Endothelial cell of umbilical vein (primary cell): ENCODE data around the gene LRRC70. TPM values are rescaled to one million over a fixed set of nuclear protein-coding genes. Genes with fewer than 3 reads are reported as not detected.

Experiments
- BruUV-seq: library from RNA; stranded (reverse); fragments of 400-500 nt; replicated peaks from 2 replicates; lab custom pipeline; 2021; lab: Mats Ljungman, UMichigan
- CTCF ChIA-PET: fragments of 300-600, 350-600 bp; sonication (Branson Sonifier 250); formaldehyde crosslinking; loops from one replicate; lab custom pipeline; 2021; ENCODE audit warnings: antibody characterized with exemption, inconsistent platforms; lab: Charles Lee
- POLR2A ChIA-PET: fragments of 300-600, 350-600 bp; sonication (Branson Sonifier 250); formaldehyde crosslinking; loops from one replicate; lab custom pipeline; 2021; ENCODE audit warnings: antibody characterized with exemption, inconsistent platforms; lab: Charles Lee
- DNase-seq: peaks from one replicate; pipeline ENCODE4 v3.0.0-alpha.2; 2011; ENCODE audit warnings: low read depth, low spot score
- FAIRE-seq: peaks from 2 replicates; lab custom pipeline; 2011; peaks lifted over from hg19 to GRCh38; lab: Jason Lieb, UNC
- H2AFZ ChIP-seq: 2 replicates; pipeline ENCODE4 v1.6.0; 2012; ENCODE audit warnings: low read depth, low read length, control low read depth, inconsistent platforms
- H3K27ac ChIP-seq: 2 replicates; pipeline ENCODE4 v1.5.1; 2011; ENCODE audit warnings: low read depth, mild to moderate bottlenecking, control low read depth, low read length, moderate library complexity; ENCODE audit not compliant: insufficient read depth
- H3K27me3 ChIP-seq, 2 experiments: 2 replicates each; pipeline versions ENCODE4 v1.6.0 to v1.6.1; 2011; ENCODE audit warnings: low read length in 2 of 2, mixed read lengths in 1 of 2; ENCODE audit not compliant: control insufficient read depth in 2 of 2, insufficient read depth in 2 of 2
- H3K36me3 ChIP-seq, 2 experiments: 2 replicates in 1 of 2; 3 replicates in 1 of 2; pipeline ENCODE4 v1.5.1; 2011; ENCODE audit warnings: low read length in 2 of 2, mild to moderate bottlenecking in 1 of 2, moderate library complexity in 1 of 2; ENCODE audit not compliant: control insufficient read depth in 2 of 2, insufficient read depth in 2 of 2; ENCODE audit errors: extremely low read depth in 1 of 2
- H3K4me1 ChIP-seq: 3 replicates; pipeline ENCODE4 v1.5.1; 2011; ENCODE audit warnings: mild to moderate bottlenecking, low read length; ENCODE audit not compliant: control insufficient read depth, insufficient read depth; ENCODE audit errors: extremely low read depth
- H3K4me2 ChIP-seq: 2 replicates; pipeline ENCODE4 v1.6.1; 2011; ENCODE audit warnings: low read length, control low read depth, mixed read lengths; ENCODE audit not compliant: insufficient read depth
- H3K4me3 ChIP-seq, 3 experiments: fragments of 200-600 bp in 1 of 3; sonication (generic), shearing (Covaris generic) in 1 of 3; replicated peaks in 1 of 3; 2 replicates each; pipeline ENCODE4 v1.5.1; 2011 to 2016; ENCODE audit warnings: control low read depth in 3 of 3, low read length in 3 of 3, mild to moderate bottlenecking in 2 of 3, inconsistent platforms in 1 of 3, low read depth in 1 of 3, moderate library complexity in 1 of 3; ENCODE audit not compliant: insufficient read depth in 1 of 3
- H3K79me2 ChIP-seq: 2 replicates; pipeline ENCODE4 v1.6.0; 2012; ENCODE audit warnings: low read length, inconsistent platforms; ENCODE audit not compliant: control insufficient read depth, insufficient read depth
- H3K9ac ChIP-seq: replicated peaks from 2 replicates; pipeline ENCODE3; 2011; ENCODE audit warnings: low read length, control low read depth; ENCODE audit not compliant: insufficient read depth; ENCODE audit errors: extremely low read depth
- H3K9me1 ChIP-seq: replicated peaks from 3 replicates; pipeline ENCODE4 v1.6.0; 2011; ENCODE audit warnings: mild to moderate bottlenecking, low read length; ENCODE audit not compliant: control insufficient read depth, insufficient read depth; ENCODE audit errors: extremely low read depth
- H3K9me3 ChIP-seq: replicated peaks from 2 replicates; pipeline ENCODE4 v1.5.1; 2012; ENCODE audit warnings: low read length, inconsistent platforms; ENCODE audit not compliant: control insufficient read depth, insufficient read depth
- H4K20me1 ChIP-seq: replicated peaks from 2 replicates; pipeline ENCODE3; 2011; ENCODE audit warnings: mild to moderate bottlenecking, low read length; ENCODE audit not compliant: control insufficient read depth, insufficient read depth; ENCODE audit errors: extremely low read depth
- EZH2 ChIP-seq: IDR thresholded peaks from 2 replicates; pipeline ENCODE4 v1.6.1; 2012; ENCODE audit warnings: borderline replicate concordance, low read depth, mild to moderate bottlenecking, moderate library complexity, low read length, inconsistent platforms; ENCODE audit not compliant: severe bottlenecking
- FOS ChIP-seq: IDR thresholded peaks from 2 replicates; pipeline ENCODE4 v1.6.1; 2011; ENCODE audit warnings: mild to moderate bottlenecking, low read length, moderate library complexity, borderline replicate concordance; ENCODE audit not compliant: insufficient read depth
- GATA2 ChIP-seq: IDR thresholded peaks from 2 replicates; pipeline ENCODE4 v1.7.0; 2011; ENCODE audit warnings: low read depth, mild to moderate bottlenecking, moderate library complexity, mixed read lengths, low read length; ENCODE audit not compliant: insufficient read length, insufficient read depth
- JUN ChIP-seq: IDR thresholded peaks from 2 replicates; pipeline ENCODE4 v1.6.1; 2011; ENCODE audit warnings: borderline replicate concordance, low read depth; ENCODE audit not compliant: insufficient read length, insufficient read depth
- MYC ChIP-seq: IDR thresholded peaks from one replicate; pipeline ENCODE4 v1.6.1; 2011; ENCODE audit warnings: mild to moderate bottlenecking, low read depth, low read length
- POLR2A ChIP-seq: IDR thresholded peaks from 2 replicates; pipeline ENCODE4 v1.6.1; 2012; ENCODE audit warnings: low read depth, mild to moderate bottlenecking, control low read depth, low read length
- POLR2AphosphoS5 ChIP-seq: IDR thresholded peaks from 2 replicates; pipeline ENCODE4 v1.6.1; 2012; ENCODE audit warnings: low read depth, mild to moderate bottlenecking, control low read depth, low read length, moderate library complexity; ENCODE audit not compliant: insufficient read depth
- dilution Hi-C: fragments of 300-500 bp; cut with MboI; formaldehyde crosslinking; loops from one replicate; pipeline ENCODE4 v1.15.0; 2019; ENCODE audit warnings: low sequenced_read_pairs; ENCODE audit not compliant: extremely low pct_ligation_motif_present
- intact Hi-C: fragments of 100-400 bp; cut with micrococcal nuclease; formaldehyde crosslinking; loops from one replicate; pipeline ENCODE4 v1.10.0; 2022
- polyA plus RNA-seq, 4 experiments: library from polyadenylated mRNA; depleted of rRNA in 3 of 4; stranded (reverse) in 3 of 4; unstranded in 1 of 4; fragments of >200 nt; gene quantifications; 2 replicates each; pipeline versions ENCODE4 v1.2.1 to v1.2.3, GENCODE V29; 2011 to 2012; ENCODE audit warnings: missing spikeins in 1 of 4
- total RNA-seq: library from RNA; stranded (reverse); gene quantifications from 2 replicates; pipeline ENCODE4 v1.2.3, GENCODE V29; 2021
- TF ChIP-seq, protein P1 (sequence below), 2 donors: IDR thresholded peaks; 1 replicate in 1 of 2; 2 replicates in 1 of 2; pipeline ENCODE4 v1.5.1; 2011; ENCODE audit warnings: low read length in 2 of 2, mild to moderate bottlenecking in 2 of 2, moderate library complexity in 2 of 2, control low read depth in 1 of 2, inconsistent platforms in 1 of 2, low read depth in 1 of 2; ENCODE audit not compliant: insufficient read depth in 1 of 2; ENCODE audit errors: extremely low read depth in 1 of 2
- TF ChIP-seq, protein P2 (sequence below): IDR thresholded peaks from 2 replicates; pipeline ENCODE4 v1.6.1; 2011; ENCODE audit not compliant: insufficient read depth, insufficient read length

Gene LRRC70
- total and polyA plus RNA-seq, 2 donors (not counting 3 experiments of a cell fraction or from before 2014, with no cell fraction given): 24.5 to 32.6 TPM

DNA sequence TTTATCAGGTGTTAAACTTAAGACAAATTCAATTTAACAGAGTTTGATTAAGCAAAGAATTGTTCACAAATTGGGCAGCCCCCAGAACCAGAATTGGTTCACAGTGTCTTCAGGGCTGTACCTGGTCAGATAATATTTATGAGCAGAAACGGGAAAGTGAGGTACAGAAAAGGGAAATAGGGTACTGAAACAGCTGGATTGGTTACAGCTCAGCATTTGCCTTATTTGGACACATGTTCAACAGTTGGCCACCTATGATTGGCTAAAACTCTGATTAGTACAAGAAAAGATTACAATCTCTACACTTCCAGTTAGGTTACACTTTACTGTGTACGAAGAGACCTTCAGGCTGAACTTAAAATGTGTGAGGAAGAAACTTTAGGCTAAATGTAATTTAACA, 18.7 kb downstream of the LRRC70 start:
- H3K9ac ChIP-seq: no peak overlapping the region
- no peak for FAIRE-seq
- dilution Hi-C loops: no loop called here
- no peak overlapping the region for H3K27ac ChIP-seq
- peaks cover 47% of the 10 kb centered on the region for H3K79me2 ChIP-seq
- no peaks in the 10 kb centered on the region for H3K27me3 ChIP-seq
- no peak for DNase-seq
- CTCF ChIA-PET: interaction anchor here (0.7 to 1.9 kb wide), 2 partner anchors 11 to 137 kb away, joined by 4 to 9 read pairs; no protein-coding TSS in a partner anchor
- BruUV-seq: no TSS peak
- no peak overlapping the region for H2AFZ ChIP-seq
- no peak overlapping the region for H3K4me2 ChIP-seq
- peaks cover 3% of the 10 kb centered on the region for H4K20me1 ChIP-seq
- TF ChIP-seq FOS (no peak), POLR2A (no peak), EZH2 (no peak), JUN (no peak), GATA2 (no peak), POLR2AphosphoS5 (no peak), MYC (no peak)
- TF ChIP-seq, protein P1, sequence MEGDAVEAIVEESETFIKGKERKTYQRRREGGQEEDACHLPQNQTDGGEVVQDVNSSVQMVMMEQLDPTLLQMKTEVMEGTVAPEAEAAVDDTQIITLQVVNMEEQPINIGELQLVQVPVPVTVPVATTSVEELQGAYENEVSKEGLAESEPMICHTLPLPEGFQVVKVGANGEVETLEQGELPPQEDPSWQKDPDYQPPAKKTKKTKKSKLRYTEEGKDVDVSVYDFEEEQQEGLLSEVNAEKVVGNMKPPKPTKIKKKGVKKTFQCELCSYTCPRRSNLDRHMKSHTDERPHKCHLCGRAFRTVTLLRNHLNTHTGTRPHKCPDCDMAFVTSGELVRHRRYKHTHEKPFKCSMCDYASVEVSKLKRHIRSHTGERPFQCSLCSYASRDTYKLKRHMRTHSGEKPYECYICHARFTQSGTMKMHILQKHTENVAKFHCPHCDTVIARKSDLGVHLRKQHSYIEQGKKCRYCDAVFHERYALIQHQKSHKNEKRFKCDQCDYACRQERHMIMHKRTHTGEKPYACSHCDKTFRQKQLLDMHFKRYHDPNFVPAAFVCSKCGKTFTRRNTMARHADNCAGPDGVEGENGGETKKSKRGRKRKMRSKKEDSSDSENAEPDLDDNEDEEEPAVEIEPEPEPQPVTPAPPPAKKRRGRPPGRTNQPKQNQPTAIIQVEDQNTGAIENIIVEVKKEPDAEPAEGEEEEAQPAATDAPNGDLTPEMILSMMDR (IDR thresholded peaks at IDR 0.05; ENCODE audit: extremely low read depth in 1 of 2, insufficient read depth in 1 of 2, low read depth in 1 of 2, low read length in 2 of 2): no peak
- TF ChIP-seq, protein P2, sequence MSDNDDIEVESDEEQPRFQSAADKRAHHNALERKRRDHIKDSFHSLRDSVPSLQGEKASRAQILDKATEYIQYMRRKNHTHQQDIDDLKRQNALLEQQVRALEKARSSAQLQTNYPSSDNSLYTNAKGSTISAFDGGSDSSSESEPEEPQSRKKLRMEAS: no peak
- H3K4me1 ChIP-seq: peaks cover 16% of the 10 kb centered on the region
- no peaks in the 10 kb centered on the region for H3K9me1 ChIP-seq
- POLR2A ChIA-PET: no interaction called here
- H3K9me3 ChIP-seq: no peaks in the 10 kb centered on the region
- peaks cover 6% of the 10 kb centered on the region in 2 experiments for H3K36me3 ChIP-seq
- no peak overlapping the region for H3K4me3 ChIP-seq
- intact Hi-C loops: no loop called here
